Stimulated activated CD4-positive, alpha-beta T cell treated with anti-CD3 and anti-CD28 coated beads, Interleukin-4, amount 100 ng/mL, for 1 hour (primary cell): ENCODE data around the gene ANP32E.
"Not testable (repeated sequence)": the region's sequence is repeated elsewhere in the genome, so short reads cannot be mapped to it uniquely, and the experiment has no call there.

Experiments
- DNase-seq: peaks from one replicate; pipeline ENCODE4 v3.0.0-alpha.2; 2020

Gene ANP32E

GRCh38 chr1:150212070-150212469 lies 23.8 kb downstream of the ANP32E start:
- no peak for DNase-seq

DNA sequence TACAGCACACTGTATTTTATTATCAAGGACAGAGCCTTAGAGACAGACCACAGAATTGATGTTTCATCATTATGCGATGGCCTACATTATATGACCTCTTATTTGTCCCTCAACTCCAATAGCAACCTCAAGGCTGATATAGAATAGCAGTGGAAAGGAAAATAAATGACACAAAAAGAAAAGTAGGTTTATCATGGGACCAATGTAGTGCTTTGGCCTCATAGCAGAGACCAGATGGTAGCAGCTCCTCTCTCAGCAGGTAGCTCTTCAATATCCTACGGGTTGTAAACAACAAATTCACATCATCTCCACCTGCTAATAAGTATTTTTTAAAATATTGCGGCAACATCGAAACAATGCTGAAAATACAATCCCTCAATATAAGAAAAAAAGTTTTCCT lies 25.2 kb downstream of the ANP32E start:
- no peak for DNase-seq

GRCh38 chr1:150210091-150210490 lies 25.8 kb downstream of the ANP32E start:
- DNase-seq, result no peak

DNA sequence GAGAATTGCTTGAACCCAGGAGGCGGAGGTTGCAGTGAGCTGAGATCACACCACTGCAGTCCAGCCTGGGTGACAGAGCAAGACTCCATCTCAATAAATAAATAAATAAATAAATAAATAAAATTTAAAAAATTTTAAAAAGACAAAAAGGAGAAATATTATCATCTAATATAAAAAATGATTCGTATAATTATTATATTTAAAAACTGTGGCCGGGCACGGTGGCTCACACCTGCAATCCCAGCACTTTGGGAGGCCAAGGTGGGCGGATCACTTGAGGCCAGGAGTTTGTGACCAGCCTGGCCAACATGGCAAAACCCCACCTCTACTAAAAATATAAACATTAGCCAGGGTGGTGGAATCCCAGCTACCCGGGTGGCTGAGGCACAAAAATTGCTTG lies 27.5 kb downstream of the ANP32E start:
- DNase-seq, result not testable (repeated sequence)

DNA sequence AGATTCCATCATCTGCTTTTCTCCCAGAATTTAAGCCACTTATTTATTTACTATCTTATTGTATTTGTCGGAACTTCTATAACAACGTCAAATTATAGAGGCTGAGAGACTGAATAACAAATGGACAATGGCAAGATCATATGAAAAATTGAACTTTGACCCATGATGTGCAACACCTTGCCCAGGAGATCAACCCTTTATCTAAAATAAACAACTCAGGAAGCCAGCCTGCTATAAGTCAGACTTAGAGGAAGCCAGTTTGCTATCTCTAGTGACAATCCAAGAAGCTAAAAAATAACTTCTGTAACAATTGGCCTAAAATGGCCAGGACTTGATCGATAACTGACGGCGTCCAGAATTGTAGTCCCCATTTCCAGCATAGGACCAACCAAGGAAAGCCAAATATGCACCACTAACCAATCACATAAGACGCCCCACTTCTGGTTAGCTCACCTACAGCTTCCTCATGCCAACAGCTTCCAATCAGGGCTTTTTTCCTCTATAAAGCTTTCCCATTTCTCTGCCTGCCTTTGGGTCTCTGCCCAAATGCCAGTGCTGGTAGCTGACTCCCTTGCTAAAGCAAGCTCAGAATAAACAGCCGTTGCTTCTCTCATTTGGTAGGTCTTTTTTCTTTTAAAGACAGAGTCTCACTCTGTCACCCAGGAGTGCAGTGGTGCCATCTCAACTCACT lies 28.5 kb downstream of the ANP32E start:
- no peak for DNase-seq

- DNase-seq, result no peak
Measured at GRCh38 chr1:150196417-150196816, 39.5 kb downstream of the ANP32E start.

DNA sequence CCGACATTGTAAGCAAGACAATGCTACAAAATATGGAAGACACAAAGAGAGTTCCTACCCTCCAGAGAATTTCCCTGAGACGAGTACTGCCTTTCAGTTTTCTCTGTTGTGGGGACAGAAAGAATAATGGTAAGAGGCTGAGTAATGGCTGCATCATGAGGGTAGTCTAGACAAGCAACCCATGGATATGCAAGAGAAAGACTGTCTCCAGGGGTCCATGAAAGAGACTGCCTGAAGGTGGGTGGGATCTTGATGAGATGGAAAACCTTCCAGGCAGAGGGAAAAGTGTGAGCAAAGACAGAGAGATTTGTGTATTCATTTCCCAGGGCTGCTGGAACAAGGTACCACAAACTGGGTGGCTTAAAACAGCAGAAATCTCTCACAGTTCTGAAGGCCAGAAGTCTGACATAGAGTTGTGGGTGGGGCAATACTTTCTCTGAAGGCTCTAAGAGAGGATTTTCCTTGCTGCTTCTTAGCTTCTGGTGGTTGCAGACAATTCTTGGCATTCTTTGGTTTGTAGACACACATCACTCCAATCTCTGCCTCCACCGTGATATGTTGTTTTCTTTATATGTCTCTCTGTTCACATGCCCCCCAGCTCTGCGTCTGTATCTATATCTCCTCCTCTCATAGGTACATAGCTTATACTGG lies 41.4 kb downstream of the ANP32E start:
- DNase-seq, result no peak

GRCh38 chr1:150192012-150192411 lies 43.9 kb downstream of the ANP32E start:
- DNase-seq, result no peak

GRCh38 chr1:150187560-150187931 lies 48.4 kb downstream of the ANP32E start:
- DNase-seq, result no peak

DNA sequence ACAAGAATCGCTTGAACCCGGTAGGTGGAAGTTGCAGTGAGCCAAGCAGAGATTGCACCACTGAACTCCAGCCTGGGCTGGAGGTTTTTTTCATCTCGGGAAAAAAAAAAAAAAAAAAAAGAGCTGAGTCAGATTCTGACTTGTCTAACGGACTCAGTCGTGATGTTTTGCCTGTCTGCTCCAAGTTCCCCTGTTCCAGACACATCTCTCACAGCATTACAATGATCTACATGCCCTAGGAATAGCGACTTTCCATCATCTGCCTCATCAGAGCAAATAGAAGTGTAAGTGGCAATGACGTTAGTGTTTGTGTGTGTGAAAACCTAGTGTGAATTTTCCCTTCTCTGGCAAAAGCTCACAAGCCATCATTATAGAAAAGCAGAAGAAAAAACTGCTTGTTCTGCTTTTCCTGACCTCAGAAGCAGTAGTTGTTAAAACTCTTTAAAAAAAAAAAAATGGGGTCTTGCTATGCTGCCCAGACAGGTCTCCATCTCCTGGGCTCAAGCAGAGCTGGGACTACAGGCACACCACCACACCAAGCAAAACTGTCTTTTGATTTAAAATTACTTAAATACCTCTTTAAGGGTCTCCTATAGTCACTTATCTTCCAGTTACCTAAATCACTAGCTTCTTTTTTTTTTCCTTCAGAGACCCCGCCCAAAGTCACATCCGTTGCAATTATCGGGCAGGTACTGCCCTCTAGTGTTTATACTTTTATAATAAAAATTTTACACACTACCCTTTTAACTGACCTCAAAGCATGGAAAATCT lies 48.9 kb downstream of the ANP32E start:
- no peak for DNase-seq

GRCh38 chr1:150186438-150186788 lies 49.5 kb downstream of the ANP32E start:
- not testable (repeated sequence) for DNase-seq

DNA sequence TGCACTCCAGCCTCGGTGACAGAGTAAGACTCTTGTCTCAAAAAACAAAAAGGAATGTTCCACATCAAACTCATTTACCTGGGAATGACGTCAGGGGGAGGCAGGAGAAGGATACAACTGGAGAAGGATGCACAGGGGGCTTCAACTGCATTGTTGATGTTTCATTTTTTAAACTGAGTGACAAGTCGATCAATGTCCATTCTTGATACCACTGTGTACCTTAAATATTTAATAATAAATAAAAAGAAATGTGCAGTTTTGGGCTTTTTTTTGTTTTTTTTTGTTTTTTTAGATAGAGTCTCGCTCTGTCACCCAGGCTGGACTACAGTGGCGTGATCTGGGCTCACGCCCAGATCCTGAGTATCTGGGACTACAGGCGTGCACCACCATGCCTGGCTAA lies 50.4 kb downstream of the ANP32E start:
- no peak for DNase-seq

DNA sequence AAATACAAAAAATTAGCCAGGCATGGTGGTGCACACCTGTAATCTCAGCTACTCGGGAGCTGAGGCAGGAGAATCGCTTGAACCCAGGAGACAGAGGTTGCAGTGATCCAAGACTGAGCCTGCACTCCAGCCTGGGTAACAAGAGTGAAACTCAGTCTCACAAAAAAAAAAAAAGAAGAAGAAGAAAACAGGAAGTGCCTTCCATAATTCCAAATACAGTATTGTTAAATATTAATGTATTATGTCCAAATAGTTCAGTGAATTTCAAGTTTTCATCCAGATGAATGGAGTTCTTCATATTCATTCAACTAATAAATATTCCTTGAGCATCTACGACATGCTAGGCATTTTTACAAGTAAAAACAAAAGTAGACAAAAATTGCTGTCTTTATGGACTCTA lies 52.9 kb downstream of the ANP32E start:
- DNase-seq, result no peak

GRCh38 chr1:150182247-150182646 lies 53.7 kb downstream of the ANP32E start:
- no peak for DNase-seq

DNA sequence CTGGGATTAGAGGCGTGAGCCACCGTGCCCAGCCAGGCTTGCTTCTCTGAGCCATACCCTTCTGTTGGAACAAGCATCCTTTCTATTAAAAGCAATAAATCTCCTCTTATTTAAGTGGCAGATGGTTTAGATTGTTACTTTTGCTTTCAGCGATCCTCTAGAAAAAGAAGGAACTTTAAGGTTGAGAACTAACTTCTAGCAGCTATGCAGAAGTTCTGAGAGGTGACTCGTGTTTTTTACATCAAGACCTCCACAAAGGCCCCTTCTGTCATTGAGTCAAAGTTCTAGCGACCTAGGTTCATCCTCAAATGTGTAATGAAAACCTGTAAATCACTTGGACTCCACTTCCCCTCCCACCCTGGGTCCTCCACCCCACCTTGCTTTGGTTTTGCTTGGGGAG lies 55.4 kb downstream of the ANP32E start:
- no peak for DNase-seq

- no peak for DNase-seq
Measured at GRCh38 chr1:150179867-150180266, 56.0 kb downstream of the ANP32E start.

DNA sequence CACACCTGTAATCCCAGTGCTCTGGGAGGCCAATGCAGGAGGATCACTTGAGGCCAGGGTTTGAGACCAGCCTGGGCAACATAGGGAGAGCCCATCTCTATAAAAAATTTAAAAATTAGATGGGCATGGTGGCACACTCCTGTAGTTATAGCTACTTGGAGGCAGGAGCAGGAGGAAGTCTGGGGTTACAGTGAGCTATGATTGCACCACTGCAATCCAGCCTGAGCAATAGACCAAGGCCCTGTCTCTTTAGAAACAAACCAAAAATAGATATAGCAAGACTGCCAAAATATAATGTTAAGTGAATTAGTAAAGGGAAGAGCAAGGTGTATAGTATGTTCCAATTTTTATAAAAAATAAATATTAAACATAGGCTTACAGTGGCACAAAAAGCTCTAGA lies 57.4 kb downstream of the ANP32E start:
- no peak for DNase-seq

DNA sequence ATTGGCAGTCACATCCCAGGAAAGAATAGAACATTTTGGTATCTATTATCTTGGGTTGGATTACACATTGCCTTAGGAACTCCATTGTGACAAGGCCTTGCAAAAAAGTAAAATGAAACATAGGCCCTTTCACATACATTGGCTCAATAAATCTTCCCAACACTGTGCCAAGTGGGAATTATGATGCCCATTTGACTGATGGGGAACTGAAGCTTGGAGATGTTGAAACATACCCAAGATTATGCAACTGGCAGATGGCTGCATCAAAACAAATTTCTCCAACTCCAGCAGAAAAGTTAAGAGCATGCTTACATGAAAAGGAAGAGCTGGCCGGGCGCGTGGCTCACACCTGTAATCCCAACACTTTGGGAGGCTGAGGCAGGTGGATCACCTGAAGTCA lies 59.3 kb downstream of the ANP32E start:
- no peak for DNase-seq

GRCh38 chr1:150173141-150173585 lies 62.7 kb downstream of the ANP32E start:
- no peak for DNase-seq

GRCh38 chr1:150171801-150172200 lies 64.1 kb downstream of the ANP32E start:
- no peak for DNase-seq

DNA sequence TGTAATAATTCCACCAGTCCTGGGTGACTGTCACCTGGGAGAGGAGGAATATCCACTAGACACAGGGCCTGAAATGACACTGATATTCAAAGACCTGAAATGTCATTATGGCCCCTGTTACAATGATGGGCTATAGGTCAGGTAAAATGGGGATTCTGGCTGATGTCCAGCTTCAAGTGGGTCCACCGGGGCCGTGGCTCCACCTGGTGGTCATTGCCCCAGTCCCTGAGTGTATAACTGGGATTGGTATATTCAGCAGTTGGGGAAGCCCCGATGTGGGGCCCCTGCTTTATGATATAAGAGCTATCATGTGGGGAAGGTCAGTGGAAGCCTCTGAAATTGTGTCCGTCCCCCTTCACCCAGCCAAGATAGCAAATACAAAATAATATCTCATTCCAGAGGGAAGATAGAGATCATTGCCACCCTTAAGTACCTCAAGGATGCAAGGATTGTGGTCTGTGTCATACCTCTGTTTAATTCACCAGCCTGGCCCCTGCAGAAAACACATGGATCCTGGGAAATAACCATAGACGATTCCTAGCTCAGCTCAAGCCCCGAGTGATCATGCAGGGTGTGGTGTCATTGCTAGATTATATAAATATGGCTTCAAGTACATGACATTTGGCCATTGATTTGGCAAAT lies 66.8 kb downstream of the ANP32E start:
- DNase-seq, result peak; percentile 47
